Measurements from ENCODE around the gene NEDD4L.

Gene NEDD4L

GRCh38 chr18:58335821-58336220 is 291.8 kb downstream of the NEDD4L start:
- Histone ChIP-seq H3K9me3 (ENCODE audit: insufficient read depth, low read depth, low read length) (no peaks in the 10 kb centered on the region), H2AFZ (ENCODE audit: insufficient read depth, low read length, poor library complexity) (no peak overlapping the region), H4K91ac (ENCODE audit: low read depth, low read length) (no peak overlapping the region), H2BK12ac (ENCODE audit: low read length) (no peak overlapping the region), H2BK120ac (ENCODE audit: insufficient read depth, low read length, poor library complexity) (no peak overlapping the region), H3K4me2 (ENCODE audit: low read length) (no peak overlapping the region), H3K14ac (ENCODE audit: low read length) (no peak overlapping the region), H3K79me1 (ENCODE audit: low read length) (no peaks in the 10 kb centered on the region), H3K27me3 (ENCODE audit: insufficient read depth, low read length) (no peaks in the 10 kb centered on the region), H4K12ac (ENCODE audit: low read depth, low read length) (no peak overlapping the region), H4K8ac (ENCODE audit: low read depth, low read length) (no peak overlapping the region), H2AK5ac (ENCODE audit: low read length) (no peak overlapping the region), H3K18ac (ENCODE audit: low read length) (no peak overlapping the region), H3K9ac (ENCODE audit: low read length) (no peak overlapping the region), H3K23ac (ENCODE audit: low read length) (no peak overlapping the region), H2BK5ac (ENCODE audit: low read depth, low read length, poor library complexity) (no peak overlapping the region), H3K4me1 (ENCODE audit: control insufficient read depth in 1 of 2, insufficient read depth in 2 of 2, low read length in 2 of 2) (peaks cover 3 to 4% of the 10 kb centered on the region in 2 experiments), H3K36me3 (ENCODE audit: control insufficient read depth in 1 of 2, insufficient read depth in 2 of 2, low read length in 2 of 2) (peaks cover 6 to 9% of the 10 kb centered on the region in 2 experiments), H3K4me3 (ENCODE audit: low read depth, low read length) (no peak overlapping the region), H3K27ac (ENCODE audit: low read depth, low read length) (no peak overlapping the region), H3K4ac (ENCODE audit: low read depth, low read length) (no peak overlapping the region), H3K79me2 (ENCODE audit: control insufficient read depth, insufficient read depth, low read length, poor library complexity) (no peaks in the 10 kb centered on the region)
- DNase-seq: no peak
- WGBS (ENCODE audit: extremely low coverage, insufficient coverage, insufficient read length): no CpG with 5 or more reads among the region's 1 CpG

DNA sequence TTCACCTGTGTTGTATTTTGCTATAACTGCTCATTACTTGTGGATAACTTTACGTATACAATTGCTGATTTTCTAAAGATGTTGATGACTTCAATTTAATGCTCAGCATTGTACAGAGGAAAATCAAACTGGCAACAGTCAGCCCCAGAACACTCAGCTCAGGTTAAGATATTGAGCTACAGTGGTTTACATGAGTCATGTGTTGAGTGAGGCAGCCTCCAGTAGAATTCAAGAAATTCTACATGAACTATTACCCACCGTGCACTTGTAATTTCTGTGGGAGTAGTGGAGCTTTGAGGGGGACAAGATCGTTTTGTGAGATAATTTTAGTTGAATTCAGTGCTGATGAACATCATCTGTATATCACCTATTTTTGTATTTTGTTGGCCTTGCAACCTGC is 292.6 kb downstream of the NEDD4L start:
- Histone ChIP-seq H2AK5ac (ENCODE audit: low read length) (no peak overlapping the region), H3K9me3 (ENCODE audit: insufficient read depth, low read depth, low read length) (no peaks in the 10 kb centered on the region), H2BK5ac (ENCODE audit: low read depth, low read length, poor library complexity) (no peak overlapping the region), H3K79me2 (ENCODE audit: control insufficient read depth, insufficient read depth, low read length, poor library complexity) (no peaks in the 10 kb centered on the region), H3K23ac (ENCODE audit: low read length) (no peak overlapping the region), H3K4me3 (ENCODE audit: low read depth, low read length) (no peak overlapping the region), H3K4me2 (ENCODE audit: low read length) (no peak overlapping the region), H3K18ac (ENCODE audit: low read length) (no peak overlapping the region), H3K14ac (ENCODE audit: low read length) (no peak overlapping the region), H2AFZ (ENCODE audit: insufficient read depth, low read length, poor library complexity) (no peak overlapping the region), H3K79me1 (ENCODE audit: low read length) (no peaks in the 10 kb centered on the region), H4K8ac (ENCODE audit: low read depth, low read length) (no peak overlapping the region), H3K4me1 (ENCODE audit: control insufficient read depth in 1 of 2, insufficient read depth in 2 of 2, low read length in 2 of 2) (peaks cover 3 to 4% of the 10 kb centered on the region in 2 experiments), H2BK120ac (ENCODE audit: insufficient read depth, low read length, poor library complexity) (no peak overlapping the region), H3K4ac (ENCODE audit: low read depth, low read length) (no peak overlapping the region), H4K12ac (ENCODE audit: low read depth, low read length) (no peak overlapping the region), H3K9ac (ENCODE audit: low read length) (no peak overlapping the region), H2BK12ac (ENCODE audit: low read length) (no peak overlapping the region), H3K27ac (ENCODE audit: low read depth, low read length) (no peak overlapping the region), H4K91ac (ENCODE audit: low read depth, low read length) (no peak overlapping the region), H3K27me3 (ENCODE audit: insufficient read depth, low read length) (no peaks in the 10 kb centered on the region), H3K36me3 (ENCODE audit: control insufficient read depth in 1 of 2, insufficient read depth in 2 of 2, low read length in 2 of 2) (peaks cover 8 to 14% of the 10 kb centered on the region in 2 experiments)
- no CpG with 5 or more reads among the region's 3 CpGs for WGBS (ENCODE audit: extremely low coverage, insufficient coverage, insufficient read length)
- no peak for DNase-seq

DNA sequence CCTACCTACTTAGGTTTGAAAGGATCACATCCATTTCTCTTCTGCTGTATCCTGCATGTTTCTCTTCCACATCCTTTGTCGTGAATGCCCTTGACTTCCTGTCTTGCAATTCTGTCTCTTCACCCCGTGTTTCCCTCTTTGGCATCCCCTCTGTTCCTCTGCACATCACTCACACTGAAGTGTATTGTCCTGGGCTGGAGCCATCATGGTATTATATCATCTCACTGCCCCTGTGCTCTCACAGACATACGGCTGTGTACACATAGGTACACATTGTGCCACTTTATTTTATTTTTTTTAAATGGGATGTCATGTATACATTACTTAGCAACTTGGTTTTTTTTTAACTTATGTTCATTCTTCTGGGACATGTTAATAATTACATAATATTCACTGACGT is 293.3 kb downstream of the NEDD4L start:
- Histone ChIP-seq H2BK5ac (ENCODE audit: low read depth, low read length, poor library complexity) (no peak overlapping the region), H3K14ac (ENCODE audit: low read length) (no peak overlapping the region), H4K8ac (ENCODE audit: low read depth, low read length) (no peak overlapping the region), H3K4me3 (ENCODE audit: low read depth, low read length) (no peak overlapping the region), H4K91ac (ENCODE audit: low read depth, low read length) (no peak overlapping the region), H2AFZ (ENCODE audit: insufficient read depth, low read length, poor library complexity) (no peak overlapping the region), H3K27me3 (ENCODE audit: insufficient read depth, low read length) (no peaks in the 10 kb centered on the region), H3K36me3 (ENCODE audit: control insufficient read depth in 1 of 2, insufficient read depth in 2 of 2, low read length in 2 of 2) (peaks cover 11 to 19% of the 10 kb centered on the region in 2 experiments), H3K27ac (ENCODE audit: low read depth, low read length) (no peak overlapping the region), H3K23ac (ENCODE audit: low read length) (no peak overlapping the region), H3K18ac (ENCODE audit: low read length) (no peak overlapping the region), H4K12ac (ENCODE audit: low read depth, low read length) (no peak overlapping the region), H3K9ac (ENCODE audit: low read length) (no peak overlapping the region), H2AK5ac (ENCODE audit: low read length) (no peak overlapping the region), H2BK12ac (ENCODE audit: low read length) (no peak overlapping the region), H3K79me1 (ENCODE audit: low read length) (no peaks in the 10 kb centered on the region), H3K4me2 (ENCODE audit: low read length) (no peak overlapping the region), H3K4me1 (ENCODE audit: control insufficient read depth in 1 of 2, insufficient read depth in 2 of 2, low read length in 2 of 2) (peaks cover 3 to 4% of the 10 kb centered on the region in 2 experiments), H3K9me3 (ENCODE audit: insufficient read depth, low read depth, low read length) (no peaks in the 10 kb centered on the region), H2BK120ac (ENCODE audit: insufficient read depth, low read length, poor library complexity) (no peak overlapping the region), H3K4ac (ENCODE audit: low read depth, low read length) (no peak overlapping the region), H3K79me2 (ENCODE audit: control insufficient read depth, insufficient read depth, low read length, poor library complexity) (no peaks in the 10 kb centered on the region)
- no peak for DNase-seq
- no CpG with 5 or more reads among the region's 4 CpGs for WGBS (ENCODE audit: extremely low coverage, insufficient coverage, insufficient read length)

- Histone ChIP-seq H3K4me3 (ENCODE audit: low read depth, low read length) (no peak overlapping the region), H3K79me1 (ENCODE audit: low read length) (no peaks in the 10 kb centered on the region), H4K12ac (ENCODE audit: low read depth, low read length) (no peak overlapping the region), H3K27ac (ENCODE audit: low read depth, low read length) (no peak overlapping the region), H3K14ac (ENCODE audit: low read length) (no peak overlapping the region), H4K8ac (ENCODE audit: low read depth, low read length) (no peak overlapping the region), H4K91ac (ENCODE audit: low read depth, low read length) (no peak overlapping the region), H2AK5ac (ENCODE audit: low read length) (no peak overlapping the region), H3K9ac (ENCODE audit: low read length) (no peak overlapping the region), H2BK12ac (ENCODE audit: low read length) (no peak overlapping the region), H2BK5ac (ENCODE audit: low read depth, low read length, poor library complexity) (no peak overlapping the region), H2BK120ac (ENCODE audit: insufficient read depth, low read length, poor library complexity) (no peak overlapping the region), H3K4ac (ENCODE audit: low read depth, low read length) (no peak overlapping the region), H3K18ac (ENCODE audit: low read length) (no peak overlapping the region), H3K4me1 (ENCODE audit: control insufficient read depth in 1 of 2, insufficient read depth in 2 of 2, low read length in 2 of 2) (peaks cover 3 to 4% of the 10 kb centered on the region in 2 experiments), H3K9me3 (ENCODE audit: insufficient read depth, low read depth, low read length) (no peaks in the 10 kb centered on the region), H3K23ac (ENCODE audit: low read length) (no peak overlapping the region), H3K4me2 (ENCODE audit: low read length) (no peak overlapping the region), H3K36me3 (ENCODE audit: control insufficient read depth in 1 of 2, insufficient read depth in 2 of 2, low read length in 2 of 2) (peaks cover 11 to 18% of the 10 kb centered on the region in 2 experiments), H2AFZ (ENCODE audit: insufficient read depth, low read length, poor library complexity) (no peak overlapping the region), H3K79me2 (ENCODE audit: control insufficient read depth, insufficient read depth, low read length, poor library complexity) (no peaks in the 10 kb centered on the region), H3K27me3 (ENCODE audit: insufficient read depth, low read length) (no peaks in the 10 kb centered on the region)
- WGBS (ENCODE audit: extremely low coverage, insufficient coverage, insufficient read length): no CpG with 5 or more reads among the region's 5 CpGs
- no peak for DNase-seq
Observed at GRCh38 chr18:58337686-58338085, 293.7 kb downstream of the NEDD4L start.

Measured in trophoblast cell (in vitro differentiated cells and primary cell).